Spleen (tissue), 11 donors: ENCODE measurements around the gene TMEM168. TPM values are rescaled to one million over a fixed set of nuclear protein-coding genes. Genes with fewer than 3 reads are reported as not detected.

Experiments used
- DNase-seq: peaks from one replicate; pipeline ENCODE4 v3.0.0-alpha.2; 2020
- H3K27ac ChIP-seq, 8 donors: fragments of 200-600 bp; sonication (generic) in 7 of 8; 1 replicate in 4 of 8; 2 replicates in 4 of 8; pipeline versions ENCODE4 v1.5.0 to v1.8.0; 2016 to 2021; ENCODE audit warnings: inconsistent platforms in 4 of 8, mild to moderate bottlenecking in 4 of 8, moderate library complexity in 1 of 8
- H3K27me3 ChIP-seq, 7 donors: fragments of 200-600 bp; sonication (generic) in 6 of 7; replicated peaks in 1 of 7; 1 replicate in 4 of 7; 2 replicates in 3 of 7; pipeline versions ENCODE4 v1.5.0 to v1.8.0; 2016 to 2021; ENCODE audit warnings: inconsistent platforms in 3 of 7, mild to moderate bottlenecking in 1 of 7
- H3K36me3 ChIP-seq, 6 donors: fragments of 200-600 bp; sonication (generic) in 5 of 6; 1 replicate in 4 of 6; 2 replicates in 2 of 6; pipeline versions ENCODE4 v1.5.0 to v1.8.0; 2016 to 2021; ENCODE audit warnings: inconsistent platforms in 2 of 6
- H3K4me1 ChIP-seq, 6 donors: fragments of 200-600 bp; sonication (generic) in 5 of 6; 1 replicate in 3 of 6; 2 replicates in 3 of 6; pipeline versions ENCODE4 v1.5.0 to v1.8.0; 2016 to 2021; ENCODE audit warnings: inconsistent platforms in 3 of 6
- H3K4me3 ChIP-seq, 8 donors: fragments of 200-600 bp; sonication (generic) in 7 of 8; 1 replicate in 4 of 8; 2 replicates in 4 of 8; pipeline versions ENCODE4 v1.5.0 to v1.8.0; 2016 to 2021; ENCODE audit warnings: inconsistent platforms in 4 of 8, mild to moderate bottlenecking in 4 of 8, moderate library complexity in 2 of 8
- H3K9me3 ChIP-seq, 8 donors: fragments of 200-600 bp; sonication (generic) in 7 of 8; 1 replicate in 4 of 8; 2 replicates in 4 of 8; pipeline versions ENCODE4 v1.5.0 to v1.8.0; 2016 to 2021; ENCODE audit warnings: inconsistent platforms in 4 of 8
- POLR2A ChIP-seq, 3 donors: fragments of 450-650 bp; IDR thresholded peaks; one replicate each; pipeline ENCODE4 v1.5.1; 2017; ENCODE audit warnings: antibody characterized with exemption in 3 of 3, mild to moderate bottlenecking in 1 of 3
- POLR2AphosphoS5 ChIP-seq, 3 donors: sonication (generic); formaldehyde crosslinking; IDR thresholded peaks; one replicate each; pipeline ENCODE4 v1.5.1; 2017; ENCODE audit warnings: antibody characterized with exemption in 3 of 3
- WGBS, 5 donors: extraction: QIAGEN DNeasy Blood & Tissue Kit in 3 of 5; methylation state at CpG; one replicate each; pipeline versions ENCODE4 v1.1.5 to v1.1.7; 2013 to 2018; 5-methylcytosine and 5-hydroxymethylcytosine counted together
- intact Hi-C: fragments of 100-400 bp; cut with DNase I; formaldehyde crosslinking; loops from one replicate; pipeline ENCODE4 v1.15.0; 2023; ENCODE audit warnings: low total_unique reads
- polyA plus RNA-seq, 3 donors: library from polyadenylated mRNA; stranded (reverse); fragments of 200-250 nt; gene quantifications; one replicate each; pipeline ENCODE4 v1.2.1, GENCODE V29; 2013
- total RNA-seq, 7 donors: library from RNA; depleted of rRNA in 3 of 7; stranded (reverse); fragments of >200 nt in 3 of 7; fragmentation: NEBNext Ultra II Directional in 4 of 7; extraction: Animal tissue kit (Norgen Biotek cat#: 25700) in 4 of 7; gene quantifications; one replicate each; pipeline versions ENCODE4 v1.1.0 to v1.2.1, GENCODE V29; 2016 to 2021
- TF ChIP-seq, protein P1 (sequence below), 11 experiments: fragments of 200-600 bp in 7 of 11; fragments of 450-650 bp in 4 of 11; sonication (generic) in 4 of 11; IDR thresholded peaks in 8 of 11; conservative IDR thresholded peaks in 3 of 11; 1 replicate in 7 of 11; 2 replicates in 4 of 11; pipeline versions ENCODE4 v1.4.0 to v1.8.0; 2016 to 2021; ENCODE audit warnings: antibody characterized with exemption in 11 of 11, inconsistent platforms in 4 of 11, mild to moderate bottlenecking in 1 of 11
- donor health status: healthy with polysubstance abuse.
- donor health status: DM: no; HTN: no; CAD: no; lungs with moderate emphysema.
- donor health status: DM: no; HTN: no; CAD: no.
- donor health status: Bipolar disorder and iron deficiency.
- donor health status: healthy.
- donor health status: DM: no; HTN: no; CAD: no.
- donor health status: DM: yes; HTN: yes; CAD: no.

TMEM168 gene
- total and polyA plus RNA-seq, 10 donors = 6.1 to 40.0 (median 21.9) TPM

DNA sequence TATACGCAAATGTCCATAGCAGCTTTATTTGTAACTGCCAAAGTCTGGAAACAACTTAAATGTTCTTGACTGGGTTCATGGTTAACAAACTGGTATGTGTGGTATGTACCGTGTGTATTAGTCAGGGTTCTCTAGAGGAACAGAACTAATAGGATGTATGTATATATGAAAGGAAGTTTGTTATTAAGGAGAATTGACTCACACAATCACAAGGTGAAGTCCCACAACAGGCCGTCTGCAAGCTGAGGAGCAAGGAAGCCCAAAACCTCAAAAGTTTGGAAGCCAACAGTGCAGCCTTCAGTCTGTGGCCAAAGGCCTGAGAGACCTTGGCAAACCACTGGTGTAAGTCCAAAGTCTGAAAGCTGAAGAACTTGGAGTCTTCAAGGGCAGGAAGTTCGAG is 66.8 kb downstream of the TMEM168 start:
- Histone ChIP-seq H3K27ac (no peak overlapping the region), H3K27me3 (peaks cover 0 to 6% (median 0%) of the 10 kb centered on the region in 7 donors), H3K4me1 (no peaks in the 10 kb centered on the region), H3K4me3 (no peak overlapping the region), H3K9me3 (peaks cover 0 to 17% (median 11%) of the 10 kb centered on the region in 8 donors), H3K36me3 (no peaks in the 10 kb centered on the region)
- intact Hi-C loops = no loop called here
- DNase-seq = no peak
- TF ChIP-seq POLR2AphosphoS5 (IDR thresholded peaks at IDR 0.05) = no peak
- TF ChIP-seq, protein P1, sequence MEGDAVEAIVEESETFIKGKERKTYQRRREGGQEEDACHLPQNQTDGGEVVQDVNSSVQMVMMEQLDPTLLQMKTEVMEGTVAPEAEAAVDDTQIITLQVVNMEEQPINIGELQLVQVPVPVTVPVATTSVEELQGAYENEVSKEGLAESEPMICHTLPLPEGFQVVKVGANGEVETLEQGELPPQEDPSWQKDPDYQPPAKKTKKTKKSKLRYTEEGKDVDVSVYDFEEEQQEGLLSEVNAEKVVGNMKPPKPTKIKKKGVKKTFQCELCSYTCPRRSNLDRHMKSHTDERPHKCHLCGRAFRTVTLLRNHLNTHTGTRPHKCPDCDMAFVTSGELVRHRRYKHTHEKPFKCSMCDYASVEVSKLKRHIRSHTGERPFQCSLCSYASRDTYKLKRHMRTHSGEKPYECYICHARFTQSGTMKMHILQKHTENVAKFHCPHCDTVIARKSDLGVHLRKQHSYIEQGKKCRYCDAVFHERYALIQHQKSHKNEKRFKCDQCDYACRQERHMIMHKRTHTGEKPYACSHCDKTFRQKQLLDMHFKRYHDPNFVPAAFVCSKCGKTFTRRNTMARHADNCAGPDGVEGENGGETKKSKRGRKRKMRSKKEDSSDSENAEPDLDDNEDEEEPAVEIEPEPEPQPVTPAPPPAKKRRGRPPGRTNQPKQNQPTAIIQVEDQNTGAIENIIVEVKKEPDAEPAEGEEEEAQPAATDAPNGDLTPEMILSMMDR (IDR thresholded peaks at IDR 0.05 in 8 of 11, conservative IDR thresholded peaks at IDR 0.05 in 3 of 11) = no peak
- TF ChIP-seq POLR2A (IDR thresholded peaks at IDR 0.05) = no peak
- WGBS, 5 donors = 70 to 77% (median 73%) methylated on average over 4 of the region's 4 CpGs

DNA sequence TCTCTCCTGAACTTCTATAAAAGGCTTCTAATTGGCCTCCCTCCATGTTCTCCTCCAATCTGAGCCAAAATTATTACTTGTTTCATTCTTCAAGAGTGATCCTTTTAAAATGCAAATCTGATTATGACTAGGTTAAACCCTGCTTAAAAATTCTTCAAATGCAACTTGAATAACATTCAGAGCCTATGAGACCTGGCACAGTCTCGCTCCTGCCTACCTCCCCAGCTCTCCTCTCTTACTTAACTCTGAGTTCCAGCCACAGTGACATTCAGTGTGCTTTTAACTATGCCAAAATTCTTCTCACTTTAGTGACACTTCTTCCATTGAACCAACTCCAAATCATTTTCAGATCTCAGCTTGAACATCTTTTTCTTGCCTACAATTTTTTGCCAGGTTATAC is 68.8 kb downstream of the TMEM168 start:
- no peak for TF ChIP-seq POLR2A (IDR thresholded peaks at IDR 0.05)
- no peak for TF ChIP-seq POLR2AphosphoS5 (IDR thresholded peaks at IDR 0.05)
- TF ChIP-seq, protein P1 (IDR thresholded peaks at IDR 0.05 in 8 of 11, conservative IDR thresholded peaks at IDR 0.05 in 3 of 11) = no peak
- Histone ChIP-seq H3K36me3 (no peaks in the 10 kb centered on the region), H3K9me3 (peaks cover 0 to 4% (median 0%) of the 10 kb centered on the region in 8 donors), H3K4me3 (no peak overlapping the region), H3K4me1 (no peaks in the 10 kb centered on the region), H3K27me3 (peaks cover 0 to 6% (median 0%) of the 10 kb centered on the region in 7 donors), H3K27ac (no peak overlapping the region)
- DNase-seq = no peak
- intact Hi-C loops = no loop called here
- WGBS, 5 donors = 61 to 82% (median 64%) methylated on average over 1 of the region's 1 CpG

DNA sequence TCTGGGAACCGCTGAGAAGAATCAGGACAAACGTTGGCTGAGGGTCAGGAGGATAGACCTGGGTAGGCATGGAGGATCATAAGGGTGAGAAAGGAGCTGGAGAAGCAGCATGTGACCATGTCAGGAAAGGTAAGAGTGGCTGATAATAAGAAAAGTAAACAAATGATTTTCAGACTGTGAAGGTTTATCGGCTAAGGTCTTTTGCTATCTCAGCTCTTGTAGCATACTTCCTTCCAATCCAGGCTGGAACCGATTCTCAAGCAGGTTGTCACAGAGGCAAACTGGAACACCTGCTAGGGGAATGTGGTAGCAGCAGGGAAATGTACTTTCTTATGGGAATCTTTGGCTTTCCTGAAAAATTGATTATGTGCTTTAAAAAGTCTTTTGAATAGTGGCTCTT is 74.7 kb downstream of the TMEM168 start:
- intact Hi-C loops = no loop called here
- Histone ChIP-seq H3K4me3 (no peak overlapping the region), H3K36me3 (no peaks in the 10 kb centered on the region), H3K27me3 (peaks cover 0 to 2% (median 0%) of the 10 kb centered on the region in 7 donors), H3K27ac (no peak overlapping the region), H3K9me3 (peaks cover 0 to 5% (median 0%) of the 10 kb centered on the region in 8 donors), H3K4me1 (no peaks in the 10 kb centered on the region)
- TF ChIP-seq, protein P1 (IDR thresholded peaks at IDR 0.05 in 8 of 11, conservative IDR thresholded peaks at IDR 0.05 in 3 of 11) = no peak
- TF ChIP-seq POLR2AphosphoS5 (IDR thresholded peaks at IDR 0.05) (no peak), POLR2A (IDR thresholded peaks at IDR 0.05) (no peak)
- no peak for DNase-seq
- 81 to 92% (median 89%) methylated on average over 4 of the region's 4 CpGs for WGBS, 5 donors

DNA sequence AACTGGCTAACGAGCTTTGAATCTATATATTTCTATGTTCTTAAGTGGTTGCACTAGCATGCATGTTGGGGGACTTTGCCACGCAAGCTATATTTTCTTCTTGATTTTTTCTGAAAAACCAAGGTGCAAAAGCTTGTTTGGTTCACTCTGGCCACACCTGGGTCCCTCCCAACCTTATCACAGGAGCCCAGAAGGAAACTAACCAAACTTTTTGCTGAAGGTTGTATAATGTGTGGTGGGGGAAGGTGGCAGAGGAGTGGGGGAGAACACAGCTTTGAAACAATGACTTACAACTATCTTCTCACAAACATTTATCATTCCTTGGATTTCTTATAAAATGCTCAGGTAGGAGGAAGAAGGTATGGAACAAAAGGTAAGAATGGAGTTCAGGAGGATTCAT is 75.3 kb downstream of the TMEM168 start:
- no peak for DNase-seq
- 80 to 97% (median 91%) methylated on average over 2 of the region's 2 CpGs for WGBS, 5 donors
- Histone ChIP-seq H3K9me3 (peaks cover 0 to 5% (median 0%) of the 10 kb centered on the region in 8 donors), H3K4me3 (no peak overlapping the region), H3K27ac (no peak overlapping the region), H3K4me1 (no peaks in the 10 kb centered on the region), H3K27me3 (no peaks in the 10 kb centered on the region), H3K36me3 (no peaks in the 10 kb centered on the region)
- intact Hi-C loops = no loop called here
- TF ChIP-seq POLR2A (IDR thresholded peaks at IDR 0.05) (no peak), POLR2AphosphoS5 (IDR thresholded peaks at IDR 0.05) (no peak)
- TF ChIP-seq, protein P1 (IDR thresholded peaks at IDR 0.05 in 8 of 11, conservative IDR thresholded peaks at IDR 0.05 in 3 of 11) = no peak
